ENCODE data around the gene ADGRD1. TPM values are rescaled to one million over a fixed set of nuclear protein-coding genes. Genes with fewer than 3 reads are reported as not detected.

Gene ADGRD1
- total and polyA plus RNA-seq, 7 donors = 0.46 to 22.5 (median 7.2) TPM

DNA sequence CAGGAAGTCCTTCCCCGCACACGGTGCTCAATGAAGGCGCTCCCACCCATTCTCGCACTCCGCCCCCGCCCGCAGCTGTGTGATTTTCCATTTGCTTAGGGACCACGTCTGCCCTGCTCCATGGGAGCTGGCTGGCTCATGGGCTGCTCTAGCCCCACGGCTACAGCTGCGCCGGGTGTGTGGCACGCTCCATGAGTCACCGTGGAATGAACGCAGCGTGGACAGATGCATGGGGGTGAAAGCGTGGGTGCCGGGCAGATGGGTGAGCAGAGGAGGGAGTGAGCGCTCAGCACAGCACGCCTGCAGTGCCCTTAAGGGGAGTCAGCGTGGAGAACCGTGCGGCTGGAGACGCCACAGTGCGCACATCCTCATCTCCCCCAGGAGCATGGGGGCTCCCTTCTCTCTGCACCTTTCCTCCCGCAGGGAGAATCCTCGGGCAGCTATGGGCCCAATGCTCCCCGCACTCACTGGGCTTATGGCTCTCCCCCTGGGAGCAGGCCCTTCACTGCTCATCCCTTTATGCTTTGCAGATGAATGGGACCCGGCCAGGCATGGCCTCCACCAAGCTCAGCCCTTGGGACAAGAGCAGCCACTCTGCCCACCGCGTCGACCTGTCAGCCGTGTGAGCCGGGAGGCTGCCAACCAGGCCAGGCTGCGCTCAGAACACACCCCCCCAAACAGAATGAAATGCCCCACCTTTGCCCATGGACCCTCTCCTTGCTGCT, 185.1 kb downstream of the ADGRD1 start:
- Histone ChIP-seq H3K4me1 (peaks cover 0 to 14% (median 5%) of the 10 kb centered on the region in 4 donors), H3K27ac (no peak overlapping the region), H3K4me3 (no peak overlapping the region), H3K27me3 (no peaks in the 10 kb centered on the region), H3K36me3 (no peaks in the 10 kb centered on the region), H3K9me3 (no peaks in the 10 kb centered on the region)
- 88 to 90% methylated on average over 34 of the region's 34 CpGs for WGBS, 2 donors
- intact Hi-C loops (cut with DNase I) = no loop called here
- no peak for TF ChIP-seq POLR2A (IDR thresholded peaks at IDR 0.05)
- TF ChIP-seq, protein P1, sequence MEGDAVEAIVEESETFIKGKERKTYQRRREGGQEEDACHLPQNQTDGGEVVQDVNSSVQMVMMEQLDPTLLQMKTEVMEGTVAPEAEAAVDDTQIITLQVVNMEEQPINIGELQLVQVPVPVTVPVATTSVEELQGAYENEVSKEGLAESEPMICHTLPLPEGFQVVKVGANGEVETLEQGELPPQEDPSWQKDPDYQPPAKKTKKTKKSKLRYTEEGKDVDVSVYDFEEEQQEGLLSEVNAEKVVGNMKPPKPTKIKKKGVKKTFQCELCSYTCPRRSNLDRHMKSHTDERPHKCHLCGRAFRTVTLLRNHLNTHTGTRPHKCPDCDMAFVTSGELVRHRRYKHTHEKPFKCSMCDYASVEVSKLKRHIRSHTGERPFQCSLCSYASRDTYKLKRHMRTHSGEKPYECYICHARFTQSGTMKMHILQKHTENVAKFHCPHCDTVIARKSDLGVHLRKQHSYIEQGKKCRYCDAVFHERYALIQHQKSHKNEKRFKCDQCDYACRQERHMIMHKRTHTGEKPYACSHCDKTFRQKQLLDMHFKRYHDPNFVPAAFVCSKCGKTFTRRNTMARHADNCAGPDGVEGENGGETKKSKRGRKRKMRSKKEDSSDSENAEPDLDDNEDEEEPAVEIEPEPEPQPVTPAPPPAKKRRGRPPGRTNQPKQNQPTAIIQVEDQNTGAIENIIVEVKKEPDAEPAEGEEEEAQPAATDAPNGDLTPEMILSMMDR (IDR thresholded peaks at IDR 0.05) = no peak
- no peak for TF ChIP-seq EP300 (IDR thresholded peaks at IDR 0.05)
- DNase-seq = peak; percentile 61

DNA sequence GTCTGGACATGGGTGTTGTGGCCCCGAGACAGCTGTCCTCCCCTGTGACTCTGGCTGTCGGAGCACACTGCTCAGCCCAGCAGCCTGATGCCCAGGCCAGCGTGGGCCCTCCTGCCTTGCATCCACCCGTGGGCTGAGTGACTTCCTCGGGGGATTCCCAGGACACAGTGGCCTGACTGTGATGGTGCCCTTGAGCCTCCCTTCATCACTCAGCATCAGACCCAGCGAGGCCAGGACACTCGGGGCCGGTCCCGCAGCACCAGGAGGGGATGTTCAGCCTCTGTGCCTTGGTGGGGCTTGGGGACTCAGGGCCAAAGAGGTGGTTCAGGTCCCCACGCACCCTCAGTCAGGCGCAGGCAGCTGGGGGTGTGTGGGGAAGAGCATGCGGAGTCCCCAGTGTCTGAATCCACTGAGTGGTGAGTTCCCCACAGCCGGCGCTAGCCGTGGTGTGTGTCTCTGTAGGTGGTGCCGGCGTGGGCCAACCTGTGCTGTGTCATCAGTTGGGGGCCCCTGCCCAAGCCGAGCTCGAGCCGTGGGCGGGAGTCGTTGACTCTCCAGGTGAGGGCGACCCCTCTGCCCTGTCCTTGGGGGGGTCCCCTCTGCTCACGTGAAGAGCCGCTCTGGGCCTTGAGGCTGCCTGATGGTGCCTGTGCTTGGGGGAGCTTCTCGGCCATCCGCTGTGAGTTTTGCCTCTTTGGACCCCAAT, 185.8 kb downstream of the ADGRD1 start:
- DNase-seq = peak; percentile 57
- no peaks in the 10 kb centered on the region for H3K27me3 ChIP-seq
- no peak overlapping the region for H3K27ac ChIP-seq
- H3K9me3 ChIP-seq = no peaks in the 10 kb centered on the region
- no peak overlapping the region for H3K4me3 ChIP-seq
- TF ChIP-seq, protein P1 (IDR thresholded peaks at IDR 0.05) = no peak
- no peak for TF ChIP-seq POLR2AphosphoS5 (IDR thresholded peaks at IDR 0.05)
- TF ChIP-seq POLR2A (IDR thresholded peaks at IDR 0.05) = no peak
- no peak for TF ChIP-seq EP300 (IDR thresholded peaks at IDR 0.05)
- H3K36me3 ChIP-seq = no peaks in the 10 kb centered on the region
- H3K4me1 ChIP-seq = peaks cover 0 to 8% (median 2%) of the 10 kb centered on the region in 4 donors
- 87 to 91% methylated on average over 27 of the region's 27 CpGs for WGBS, 2 donors
- intact Hi-C loops (cut with DNase I) = no loop called here

DNA sequence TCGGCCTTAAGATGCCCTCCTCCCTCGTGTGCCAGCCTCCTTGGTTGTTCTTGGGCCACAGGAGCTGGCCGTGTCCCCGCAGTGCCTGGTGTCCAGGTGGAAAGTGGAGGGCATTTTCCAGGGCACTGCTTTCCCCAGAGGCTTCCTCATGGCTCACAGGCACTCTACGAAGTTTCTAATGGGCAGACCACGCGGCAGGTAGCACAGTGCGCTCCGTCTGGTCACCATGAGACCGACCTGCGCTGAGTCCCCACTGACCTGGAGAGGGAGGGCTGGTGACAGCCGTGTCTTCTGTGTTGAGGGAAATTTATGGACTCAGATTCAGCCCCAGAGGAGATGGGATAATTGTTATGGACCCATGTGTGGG, 186.3 kb downstream of the ADGRD1 start:
- Histone ChIP-seq H3K36me3 (no peaks in the 10 kb centered on the region), H3K27me3 (no peaks in the 10 kb centered on the region), H3K27ac (no peak overlapping the region), H3K9me3 (no peaks in the 10 kb centered on the region), H3K4me3 (no peak overlapping the region), H3K4me1 (peaks cover 0 to 8% (median 2%) of the 10 kb centered on the region in 4 donors)
- intact Hi-C loops (cut with DNase I) = no loop called here
- DNase-seq = no peak
- WGBS, 2 donors = 80 to 92% methylated on average over 12 of the region's 12 CpGs
- TF ChIP-seq, protein P1 (IDR thresholded peaks at IDR 0.05) = no peak
- TF ChIP-seq EP300 (IDR thresholded peaks at IDR 0.05) = no peak
- no peak for TF ChIP-seq POLR2A (IDR thresholded peaks at IDR 0.05)
- no peak for TF ChIP-seq POLR2AphosphoS5 (IDR thresholded peaks at IDR 0.05)

DNA sequence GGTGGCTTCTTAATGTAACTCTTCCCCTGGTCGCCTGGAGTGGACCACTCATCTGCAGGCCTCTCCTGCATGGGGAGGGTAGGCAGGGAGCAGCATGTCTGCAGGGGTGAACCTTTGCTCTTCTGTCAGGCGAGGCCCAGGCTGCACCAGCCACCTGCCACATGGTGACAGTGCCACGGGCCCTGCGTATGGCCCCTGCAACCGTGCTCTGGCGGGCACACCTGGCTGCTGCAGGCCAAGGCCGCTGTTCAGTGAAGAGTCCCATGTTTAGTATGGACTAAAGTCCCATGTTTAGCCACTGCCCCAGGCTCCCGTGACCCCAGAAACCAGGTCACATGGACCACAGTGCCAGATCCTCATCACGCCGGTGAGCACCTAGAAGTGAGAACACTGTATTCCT, 187.0 kb downstream of the ADGRD1 start:
- DNase-seq = peak; percentile 55
- H3K27me3 ChIP-seq = no peaks in the 10 kb centered on the region
- H3K36me3 ChIP-seq = no peaks in the 10 kb centered on the region
- TF ChIP-seq, protein P1 (IDR thresholded peaks at IDR 0.05) = no peak
- TF ChIP-seq POLR2AphosphoS5 (IDR thresholded peaks at IDR 0.05) = no peak
- no peak for TF ChIP-seq POLR2A (IDR thresholded peaks at IDR 0.05)
- no peak for TF ChIP-seq EP300 (IDR thresholded peaks at IDR 0.05)
- no peak overlapping the region for H3K27ac ChIP-seq
- intact Hi-C loops (cut with DNase I) = no loop called here
- no peak overlapping the region for H3K4me3 ChIP-seq
- H3K4me1 ChIP-seq = peaks cover 0 to 8% (median 2%) of the 10 kb centered on the region in 4 donors
- no peaks in the 10 kb centered on the region for H3K9me3 ChIP-seq
- WGBS, 2 donors = 79 to 86% methylated on average over 10 of the region's 10 CpGs
